GM10248 (cell line): Measurements from ENCODE around the gene DMRTA2.

Experiments
- CTCF ChIA-PET: fragments of 300-600 bp; sonication (Branson Sonifier 250); formaldehyde crosslinking; extraction: SDS; loops from one replicate; lab custom pipeline; 2021; ENCODE audit warnings: antibody characterized with exemption; lab: Yijun Ruan, JAX
- POLR2A ChIA-PET: fragments of 350-650 bp; sonication (Branson Sonifier 250); formaldehyde crosslinking; extraction: SDS; loops from one replicate; lab custom pipeline; 2020; ENCODE audit warnings: antibody characterized with exemption; lab: Yijun Ruan, JAX
- DNase-seq: peaks from one replicate; pipeline ENCODE4 v3.0.0; 2012; ENCODE audit errors: extremely low spot score
- TF ChIP-seq, protein P1 (sequence below): IDR thresholded peaks from 2 replicates; pipeline ENCODE4 v1.5.1; 2012; ENCODE audit warnings: mild to moderate bottlenecking, low read depth; ENCODE audit errors: extremely low read depth, missing control alignments, control extremely low read depth

Gene DMRTA2

DNA sequence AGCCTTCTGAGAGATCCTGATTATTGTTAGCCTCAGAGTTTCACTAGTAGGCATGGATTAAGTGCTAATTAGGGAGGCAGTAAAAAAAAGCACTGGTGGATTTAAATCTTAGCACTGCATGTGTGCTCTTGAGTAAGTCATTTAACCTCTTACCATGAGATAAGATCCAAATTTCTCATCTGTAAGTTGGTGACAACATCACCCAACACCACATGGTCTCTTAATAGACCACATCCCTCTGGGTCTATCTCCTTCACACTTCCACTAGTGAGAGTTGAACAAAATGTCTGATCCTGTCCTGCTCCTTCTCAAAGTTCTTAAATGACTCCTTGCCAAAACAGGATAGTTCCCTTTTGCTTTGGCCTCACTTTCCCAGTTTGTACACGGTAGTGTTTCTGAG, 29.5 kb upstream of the DMRTA2 start:
- ChIA-PET CTCF (interaction anchor here (0.6 to 1.1 kb wide), 2 partner anchors 18 to 1565 kb away, joined by 3 to 4 read pairs; no protein-coding TSS in a partner anchor), POLR2A (no interaction called here)
- TF ChIP-seq, protein P1, sequence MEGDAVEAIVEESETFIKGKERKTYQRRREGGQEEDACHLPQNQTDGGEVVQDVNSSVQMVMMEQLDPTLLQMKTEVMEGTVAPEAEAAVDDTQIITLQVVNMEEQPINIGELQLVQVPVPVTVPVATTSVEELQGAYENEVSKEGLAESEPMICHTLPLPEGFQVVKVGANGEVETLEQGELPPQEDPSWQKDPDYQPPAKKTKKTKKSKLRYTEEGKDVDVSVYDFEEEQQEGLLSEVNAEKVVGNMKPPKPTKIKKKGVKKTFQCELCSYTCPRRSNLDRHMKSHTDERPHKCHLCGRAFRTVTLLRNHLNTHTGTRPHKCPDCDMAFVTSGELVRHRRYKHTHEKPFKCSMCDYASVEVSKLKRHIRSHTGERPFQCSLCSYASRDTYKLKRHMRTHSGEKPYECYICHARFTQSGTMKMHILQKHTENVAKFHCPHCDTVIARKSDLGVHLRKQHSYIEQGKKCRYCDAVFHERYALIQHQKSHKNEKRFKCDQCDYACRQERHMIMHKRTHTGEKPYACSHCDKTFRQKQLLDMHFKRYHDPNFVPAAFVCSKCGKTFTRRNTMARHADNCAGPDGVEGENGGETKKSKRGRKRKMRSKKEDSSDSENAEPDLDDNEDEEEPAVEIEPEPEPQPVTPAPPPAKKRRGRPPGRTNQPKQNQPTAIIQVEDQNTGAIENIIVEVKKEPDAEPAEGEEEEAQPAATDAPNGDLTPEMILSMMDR, result no peak
- DNase-seq, result no peak

DNA sequence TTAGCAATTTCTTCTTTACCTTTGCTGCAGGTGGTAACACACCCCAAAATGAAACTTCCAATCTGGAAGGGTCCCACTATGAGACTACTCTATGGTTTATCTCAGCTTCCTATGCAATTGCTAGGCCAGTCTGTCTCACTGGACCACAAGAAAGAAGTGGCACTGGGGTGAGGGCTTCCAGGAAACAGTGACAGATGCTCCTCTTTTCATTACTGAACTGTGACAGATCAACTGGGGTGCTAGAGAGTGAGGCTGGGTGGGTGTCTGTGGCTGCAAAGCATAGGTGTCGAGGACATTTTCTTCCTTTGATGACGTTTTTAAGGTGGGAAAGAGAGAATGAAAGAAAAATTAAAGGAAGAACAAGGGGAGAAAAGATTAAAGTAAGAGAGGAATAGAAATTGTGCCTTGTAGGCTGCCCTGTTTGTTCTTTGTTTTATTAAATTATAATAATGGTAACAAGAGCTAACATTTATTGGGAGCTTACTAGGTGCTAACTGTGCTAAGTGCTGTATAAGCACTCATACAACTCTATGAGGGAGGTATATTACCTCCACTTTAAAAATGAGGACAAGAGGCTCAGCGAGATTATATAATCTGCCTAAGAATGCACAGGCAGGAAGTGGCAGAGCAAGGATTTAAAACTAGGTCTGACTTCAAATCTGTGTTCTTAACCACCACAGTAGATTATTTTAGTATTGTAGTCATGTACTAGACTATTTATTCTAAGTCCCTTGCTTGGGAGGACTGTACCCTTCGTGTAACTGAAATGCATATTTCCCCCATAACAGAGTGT, 27.8 kb upstream of the DMRTA2 start:
- ChIA-PET POLR2A (no interaction called here), CTCF (interaction anchor here (1.0 kb wide), 1 partner anchor 10 kb away, joined by 3 read pairs; no protein-coding TSS in a partner anchor)
- TF ChIP-seq, protein P1, result no peak
- DNase-seq, result no peak

DNA sequence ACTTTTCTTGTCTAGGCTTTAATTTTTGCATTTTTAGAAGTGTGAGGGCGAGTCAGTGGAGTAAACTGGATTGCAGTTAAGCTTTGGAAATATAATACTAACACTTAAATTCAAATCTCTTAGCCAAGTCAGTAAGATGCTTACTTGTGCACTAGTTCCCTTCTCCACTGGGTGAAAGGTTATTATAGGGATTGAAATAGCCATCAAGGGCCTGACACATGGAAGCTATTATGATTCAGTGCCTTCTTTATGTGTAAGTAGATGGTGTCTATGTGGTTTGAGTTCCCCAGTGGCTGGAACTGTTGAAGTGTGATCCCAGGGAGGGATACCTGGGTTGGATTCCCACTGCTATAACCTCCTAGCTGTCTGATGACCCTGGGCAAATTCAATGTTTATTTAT, 24.7 kb upstream of the DMRTA2 start:
- CTCF ChIA-PET, result interaction anchor here (1.3 kb wide), 1 partner anchor 14 kb away, joined by 4 read pairs; no protein-coding TSS in a partner anchor
- POLR2A ChIA-PET, result no interaction called here

DNA sequence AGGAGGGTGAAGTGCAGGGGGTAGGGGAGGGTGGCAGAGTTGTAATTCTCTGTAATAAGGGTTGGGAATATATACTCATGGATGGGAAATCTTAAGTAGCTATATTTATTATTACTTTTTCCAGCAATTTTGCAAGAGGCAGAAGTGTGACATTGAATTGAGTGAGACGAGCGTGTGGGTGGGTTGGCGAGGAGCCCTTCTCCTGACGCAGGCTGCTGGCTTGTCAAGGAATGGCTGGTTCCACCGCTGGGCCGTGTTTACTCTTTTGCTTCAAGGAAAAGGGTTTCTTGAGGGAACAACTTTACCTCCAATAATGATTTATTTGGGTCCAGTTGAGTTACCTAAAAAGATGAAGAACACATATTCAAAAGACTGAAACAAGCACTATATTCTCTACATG, 17.9 kb upstream of the DMRTA2 start:
- DNase-seq, result no peak
- POLR2A ChIA-PET, result no interaction called here
- CTCF ChIA-PET, result no interaction called here
- TF ChIP-seq, protein P1, result no peak

More for the DNA sequence above, 24.7 kb upstream of the DMRTA2 start:
- TF ChIP-seq, protein P1, result no peak
- DNase-seq, result no peak

DNA sequence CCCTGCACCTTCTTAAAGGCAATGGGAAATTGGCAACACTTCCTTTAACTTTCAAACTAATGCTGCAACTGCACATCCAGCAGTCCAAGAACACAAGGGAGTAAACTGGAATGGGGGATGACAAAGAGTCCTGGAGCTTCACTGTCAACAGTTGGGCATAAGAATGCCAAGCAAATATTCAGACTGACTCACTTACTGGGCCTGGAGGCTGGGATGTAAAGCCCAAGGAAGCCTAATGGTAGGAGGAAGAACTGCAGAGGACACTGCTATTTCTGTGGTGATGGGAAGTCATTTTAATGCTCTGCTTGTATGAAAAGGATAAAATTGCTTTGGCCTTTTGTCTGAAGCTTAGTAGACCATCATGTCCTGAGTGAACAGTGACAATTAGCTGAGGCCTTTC, 15.7 kb upstream of the DMRTA2 start:
- ChIA-PET POLR2A (no interaction called here), CTCF (no interaction called here)
- TF ChIP-seq, protein P1, result no peak
- DNase-seq, result no peak

DNA sequence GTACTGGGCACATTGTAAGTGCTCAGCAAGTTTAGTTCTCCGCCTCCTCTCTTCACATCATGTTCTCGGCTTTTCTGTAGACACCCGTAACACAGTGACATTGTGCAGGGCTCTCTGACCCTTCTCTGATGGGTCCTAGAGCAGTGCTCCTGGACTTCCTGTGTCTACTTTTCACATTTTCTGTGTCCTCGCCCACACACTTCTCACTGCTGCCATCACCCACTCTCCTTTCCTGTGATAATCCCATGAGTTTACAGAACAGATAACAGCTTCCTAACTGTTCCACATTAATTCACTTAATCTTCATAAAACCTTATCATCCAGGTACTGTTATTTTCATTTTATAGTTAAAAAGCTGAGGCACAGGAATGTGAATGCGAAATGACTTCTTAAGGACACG, 13.2 kb upstream of the DMRTA2 start:
- TF ChIP-seq, protein P1, result no peak
- no peak for DNase-seq
- POLR2A ChIA-PET, result no interaction called here
- CTCF ChIA-PET, result interaction anchor here (1.2 kb wide), 1 partner anchor 34 kb away, joined by 3 read pairs; no protein-coding TSS in a partner anchor
